Frontal cortex (tissue), 4 donors: ENCODE results near the gene UQCC5. TPM values are rescaled to one million over a fixed set of nuclear protein-coding genes. Genes with fewer than 3 reads are reported as not detected.
A peak's percentile ranks its signal among the peaks of the same experiment; 100 is the strongest.

Experiments used
- DNase-seq, 2 donors: peaks; one replicate each; pipeline ENCODE4 v3.0.0; 2012; ENCODE audit warnings: low spot score in 2 of 2
- FAIRE-seq: peaks from 2 replicates; lab custom pipeline; 2012; peaks lifted over from hg19 to GRCh38; lab: Jason Lieb, UNC
- total RNA-seq: library from RNA; depleted of rRNA; stranded (reverse); fragments of >200 nt; gene quantifications from one replicate; pipeline ENCODE4 v1.2.3, GENCODE V29; 2014
- donor health status: control.
- donor health status: control.
- donor health status: control.

Gene UQCC5, protein sequence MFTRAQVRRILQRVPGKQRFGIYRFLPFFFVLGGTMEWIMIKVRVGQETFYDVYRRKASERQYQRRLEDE
- total RNA-seq, result 2.0 TPM

GRCh38 chr3:52536369-52537164 is at the start of gene UQCC5:
TSS of gene UQCC5 (plus strand) at chr3:52536605. CDS start at chr3:52536756, 151 bp downstream.
- DNase-seq (peak; percentile 95 to 97), FAIRE-seq (peak; percentile 79)

DNA sequence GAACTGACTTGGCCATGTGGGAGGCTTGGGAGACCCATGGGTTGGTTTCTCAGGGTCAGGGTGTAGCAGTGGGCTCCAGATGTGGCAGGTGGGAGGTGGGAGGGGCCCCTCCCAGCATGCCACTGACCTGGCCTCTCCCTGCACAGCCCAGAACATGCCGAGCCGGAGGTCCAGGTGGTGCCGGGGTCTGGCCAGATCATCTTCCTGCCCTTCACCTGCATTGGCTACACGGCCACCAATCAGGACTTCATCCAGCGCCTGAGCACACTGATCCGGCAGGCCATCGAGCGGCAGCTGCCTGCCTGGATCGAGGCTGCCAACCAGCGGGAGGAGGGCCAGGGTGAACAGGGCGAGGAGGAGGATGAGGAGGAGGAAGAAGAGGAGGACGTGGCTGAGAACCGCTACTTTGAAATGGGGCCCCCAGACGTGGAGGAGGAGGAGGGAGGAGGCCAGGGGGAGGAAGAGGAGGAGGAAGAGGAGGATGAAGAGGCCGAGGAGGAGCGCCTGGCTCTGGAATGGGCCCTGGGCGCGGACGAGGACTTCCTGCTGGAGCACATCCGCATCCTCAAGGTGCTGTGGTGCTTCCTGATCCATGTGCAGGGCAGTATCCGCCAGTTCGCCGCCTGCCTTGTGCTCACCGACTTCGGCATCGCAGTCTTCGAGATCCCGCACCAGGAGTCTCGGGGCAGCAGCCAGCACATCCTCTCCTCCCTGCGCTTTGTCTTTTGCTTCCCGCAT is 49.2 kb upstream of the UQCC5 start:
- FAIRE-seq, result no peak
- DNase-seq, result no peak

DNA sequence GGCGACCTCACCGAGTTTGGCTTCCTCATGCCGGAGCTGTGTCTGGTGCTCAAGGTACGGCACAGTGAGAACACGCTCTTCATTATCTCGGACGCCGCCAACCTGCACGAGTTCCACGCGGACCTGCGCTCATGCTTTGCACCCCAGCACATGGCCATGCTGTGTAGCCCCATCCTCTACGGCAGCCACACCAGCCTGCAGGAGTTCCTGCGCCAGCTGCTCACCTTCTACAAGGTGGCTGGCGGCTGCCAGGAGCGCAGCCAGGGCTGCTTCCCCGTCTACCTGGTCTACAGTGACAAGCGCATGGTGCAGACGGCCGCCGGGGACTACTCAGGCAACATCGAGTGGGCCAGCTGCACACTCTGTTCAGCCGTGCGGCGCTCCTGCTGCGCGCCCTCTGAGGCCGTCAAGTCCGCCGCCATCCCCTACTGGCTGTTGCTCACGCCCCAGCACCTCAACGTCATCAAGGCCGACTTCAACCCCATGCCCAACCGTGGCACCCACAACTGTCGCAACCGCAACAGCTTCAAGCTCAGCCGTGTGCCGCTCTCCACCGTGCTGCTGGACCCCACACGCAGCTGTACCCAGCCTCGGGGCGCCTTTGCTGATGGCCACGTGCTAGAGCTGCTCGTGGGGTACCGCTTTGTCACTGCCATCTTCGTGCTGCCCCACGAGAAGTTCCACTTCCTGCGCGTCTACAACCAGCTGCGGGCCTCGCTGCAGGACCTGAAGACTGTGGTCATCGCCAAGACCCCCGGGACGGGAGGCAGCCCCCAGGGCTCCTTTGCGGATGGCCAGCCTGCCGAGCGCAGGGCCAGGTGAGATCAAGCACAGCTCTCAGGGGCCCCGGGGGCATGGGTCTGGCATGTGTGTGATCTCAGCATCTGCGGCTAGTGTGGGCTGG is 48.4 kb upstream of the UQCC5 start:
- no peak for FAIRE-seq
- DNase-seq, result no peak

DNA sequence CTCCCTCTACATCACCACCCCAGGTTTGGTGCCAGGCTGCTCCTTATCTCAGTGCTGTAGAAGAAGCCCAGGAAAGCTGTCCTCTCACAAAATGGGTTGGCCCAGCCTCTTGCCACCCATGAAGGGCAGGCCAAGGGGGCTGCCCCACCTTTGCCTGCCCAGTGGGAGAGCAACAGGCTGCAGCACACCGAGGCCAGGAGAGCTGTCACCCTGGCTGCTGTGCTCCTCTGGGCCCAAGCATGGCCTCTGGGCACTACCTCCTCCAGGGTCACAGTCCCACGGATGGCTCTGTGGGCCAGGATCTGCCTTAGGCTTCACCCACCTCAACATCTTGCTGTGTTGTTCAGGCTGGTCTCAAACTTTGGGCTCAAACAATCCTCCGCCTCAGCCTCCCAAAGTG is 47.7 kb upstream of the UQCC5 start:
- DNase-seq (no peak), FAIRE-seq (no peak)

GRCh38 chr3:52489453-52489852 is 47.0 kb upstream of the UQCC5 start:
- DNase-seq, result no peak
- no peak for FAIRE-seq

- DNase-seq, result no peak
- FAIRE-seq, result no peak
Measured at GRCh38 chr3:52490035-52490938, 46.1 kb upstream of the UQCC5 start.

- no peak for FAIRE-seq
Measured at GRCh38 chr3:52490939-52491526, 45.4 kb upstream of the UQCC5 start.

DNA sequence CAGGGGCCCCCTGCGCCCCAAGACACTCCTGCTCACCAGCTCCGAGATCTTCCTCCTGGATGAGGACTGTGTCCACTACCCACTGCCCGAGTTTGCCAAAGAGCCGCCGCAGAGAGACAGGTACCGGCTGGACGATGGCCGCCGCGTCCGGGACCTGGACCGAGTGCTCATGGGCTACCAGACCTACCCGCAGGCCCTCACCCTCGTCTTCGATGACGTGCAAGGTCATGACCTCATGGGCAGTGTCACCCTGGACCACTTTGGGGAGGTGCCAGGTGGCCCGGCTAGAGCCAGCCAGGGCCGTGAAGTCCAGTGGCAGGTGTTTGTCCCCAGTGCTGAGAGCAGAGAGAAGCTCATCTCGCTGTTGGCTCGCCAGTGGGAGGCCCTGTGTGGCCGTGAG is 44.3 kb upstream of the UQCC5 start:
- DNase-seq (no peak), FAIRE-seq (no peak)

More at GRCh38 chr3:52490939-52491526, 45.4 kb upstream of the UQCC5 start:
- DNase-seq, result peak in 1 of 2 donors; percentile 62

DNA sequence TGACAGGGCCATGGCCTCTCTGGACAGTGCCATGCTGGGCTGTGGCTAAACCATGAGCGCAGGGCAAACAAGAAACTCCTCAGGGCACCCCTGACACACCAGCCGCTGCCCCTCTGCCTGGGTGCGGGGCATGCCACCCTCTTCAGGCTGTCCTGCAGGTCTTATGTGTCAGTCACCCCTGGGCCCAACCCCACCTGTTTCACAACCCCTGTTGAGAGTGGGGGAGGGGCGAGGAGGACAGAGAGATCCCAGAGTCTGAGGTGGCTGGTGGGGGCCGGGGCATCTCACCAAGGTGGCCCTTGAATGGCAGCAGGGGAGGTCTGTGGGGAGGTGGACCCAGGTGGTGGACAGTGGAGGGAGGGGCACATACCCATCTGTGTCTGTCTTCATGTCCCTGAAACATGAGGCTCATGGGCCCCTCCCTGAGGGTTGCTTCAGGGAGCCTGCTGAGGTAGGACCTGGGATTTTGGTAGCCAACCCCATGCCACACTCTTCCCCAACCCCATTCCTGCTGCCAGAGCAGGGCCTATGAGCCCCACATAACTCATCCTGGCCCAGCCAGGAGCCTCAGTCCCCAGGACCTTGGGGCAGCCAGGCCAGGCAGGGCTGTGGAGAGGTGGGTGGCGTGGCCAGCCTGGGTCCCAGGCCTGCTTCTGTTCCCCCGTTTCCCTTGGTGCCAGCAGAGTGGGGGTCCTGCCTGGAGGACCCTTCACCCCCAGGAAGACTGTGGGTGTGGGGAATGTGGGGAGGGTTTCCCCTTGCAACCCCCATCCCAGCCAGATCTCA is 43.0 kb upstream of the UQCC5 start:
- FAIRE-seq (no peak), DNase-seq (no peak)

- DNase-seq (no peak), FAIRE-seq (no peak)
Measured at GRCh38 chr3:52494445-52494844, 42.0 kb upstream of the UQCC5 start.

DNA sequence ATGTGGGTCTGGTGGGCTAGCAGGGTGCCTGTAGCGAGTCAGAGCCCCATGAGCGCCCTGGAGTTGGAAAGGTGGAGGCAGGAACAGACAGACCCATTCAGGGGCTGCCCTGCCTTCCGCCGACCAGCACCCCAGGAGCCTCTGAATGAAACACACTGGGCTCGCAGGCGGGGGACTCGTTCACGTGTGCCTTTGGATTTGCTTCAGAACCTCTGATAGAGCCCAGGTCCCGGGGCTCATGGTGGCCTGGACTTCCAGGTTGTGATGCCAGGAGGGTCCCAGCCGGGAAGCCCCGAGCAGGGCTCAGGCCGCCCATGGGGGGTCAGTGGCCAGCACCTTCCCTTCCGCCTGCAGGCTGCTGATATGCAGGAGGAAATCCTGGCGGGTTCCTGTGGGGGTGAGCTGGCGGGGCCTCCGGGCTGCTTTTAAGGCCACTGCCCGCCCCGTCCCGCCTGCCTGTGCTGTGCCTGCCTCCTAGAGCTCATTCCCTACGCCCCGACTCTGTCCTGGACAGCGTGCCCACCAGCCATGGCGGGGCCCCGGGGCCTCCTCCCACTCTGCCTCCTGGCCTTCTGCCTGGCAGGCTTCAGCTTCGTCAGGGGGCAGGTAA is 41.4 kb upstream of the UQCC5 start, which contains the start of gene STAB1:
Gene STAB1, plus strand, starts transcription at position 453 of the 610 bp plus-strand sequence. Its CDS starts 76 bp downstream, at position 529.
- DNase-seq (no peak), FAIRE-seq (no peak)

- no peak for DNase-seq
- FAIRE-seq, result no peak
Measured at GRCh38 chr3:52495777-52496602, 40.4 kb upstream of the UQCC5 start.

GRCh38 chr3:52498137-52499054 is 38.0 kb upstream of the UQCC5 start:
- DNase-seq (peak in 1 of 2 donors; percentile 58), FAIRE-seq (no peak)

GRCh38 chr3:52501046-52501445 is 35.4 kb upstream of the UQCC5 start:
- DNase-seq (no peak), FAIRE-seq (no peak)

DNA sequence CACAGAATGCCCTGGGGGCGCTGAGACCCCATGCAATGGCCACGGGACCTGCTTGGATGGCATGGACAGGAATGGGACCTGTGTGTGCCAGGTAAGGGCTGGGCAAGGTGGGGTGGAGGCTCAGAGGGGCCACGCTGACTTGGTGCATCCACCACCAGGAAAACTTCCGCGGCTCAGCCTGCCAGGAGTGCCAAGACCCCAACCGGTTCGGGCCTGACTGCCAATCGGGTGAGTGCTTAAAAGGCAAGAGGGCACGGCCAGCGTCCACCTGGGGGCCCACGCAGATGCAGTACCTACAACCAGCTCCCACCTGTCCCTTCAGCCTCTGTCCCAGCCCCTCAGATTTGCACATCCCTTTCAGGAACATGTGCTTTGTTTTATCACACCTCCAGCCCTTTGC is 34.4 kb upstream of the UQCC5 start:
- FAIRE-seq (no peak), DNase-seq (no peak)
